MCF 10A (cell line): ENCODE results near the gene NOTO. TPM values are rescaled to one million over a fixed set of nuclear protein-coding genes. Genes with fewer than 3 reads are reported as not detected.

ENCODE experiments used
- BruUV-seq: library from RNA; stranded (reverse); fragments of 400-500 nt; replicated peaks from 2 replicates; lab custom pipeline; 2021; lab: Mats Ljungman, UMichigan
- CTCF ChIA-PET: fragments of 300-600 bp; sonication (Branson Sonifier 250); formaldehyde crosslinking; extraction: SDS; loops from one replicate; lab custom pipeline; 2021; ENCODE audit warnings: antibody characterized with exemption, inconsistent platforms; lab: Yijun Ruan, JAX
- POLR2A ChIA-PET: fragments of 300-600, 350-650 bp; sonication (Branson Sonifier 250); formaldehyde crosslinking; extraction: SDS; loops from one replicate; lab custom pipeline; 2020; ENCODE audit warnings: antibody characterized with exemption, inconsistent platforms; lab: Yijun Ruan, JAX
- DNase-seq: peaks from one replicate; pipeline ENCODE4 v3.0.0-alpha.2; 2018; ENCODE audit not compliant: unreplicated experiment
- H3K27ac Mint-ChIP-seq: one replicate; pipeline ENCODE4 v1.8.0; 2022; ENCODE audit warnings: mild to moderate bottlenecking, low read depth, mixed read lengths; ENCODE audit not compliant: unreplicated experiment
- H3K27me3 Mint-ChIP-seq: one replicate; pipeline ENCODE4 v1.8.0; 2022; ENCODE audit warnings: mixed read lengths; ENCODE audit not compliant: insufficient read depth, unreplicated experiment
- H3K36me3 Mint-ChIP-seq: one replicate; pipeline ENCODE4 v1.8.0; 2022; ENCODE audit warnings: mild to moderate bottlenecking, moderate library complexity, mixed read lengths; ENCODE audit not compliant: insufficient read depth, unreplicated experiment
- H3K4me1 Mint-ChIP-seq: one replicate; pipeline ENCODE4 v1.8.0; 2022; ENCODE audit warnings: mixed read lengths; ENCODE audit not compliant: insufficient read depth, unreplicated experiment
- H3K4me3 Mint-ChIP-seq: one replicate; pipeline ENCODE4 v1.8.0; 2022; ENCODE audit warnings: mild to moderate bottlenecking, moderate library complexity, mixed read lengths; ENCODE audit not compliant: unreplicated experiment
- H3K9me3 Mint-ChIP-seq: one replicate; pipeline ENCODE4 v1.8.0; 2022; ENCODE audit warnings: mixed read lengths; ENCODE audit not compliant: unreplicated experiment
- CTCF ChIP-seq: fragments of 200-600 bp; IDR thresholded peaks from one replicate; pipeline ENCODE4 v1.8.0; 2022; ENCODE audit warnings: antibody characterized with exemption, mild to moderate bottlenecking; ENCODE audit not compliant: unreplicated experiment
- intact Hi-C: fragments of 100-400 bp; cut with micrococcal nuclease; formaldehyde crosslinking; loops from 2 replicates; pipeline ENCODE4 v1.14.1; 2022
- total RNA-seq: library from RNA; stranded (reverse); gene quantifications from 2 replicates; pipeline ENCODE4 v1.2.3, GENCODE V29; 2022

NOTO gene
- total RNA-seq, 1 experiment from 2014 or later = not detected

GRCh38 chr2:73203055-73203681 is 794 bp downstream of the NOTO start:
- H3K4me1 Mint-ChIP-seq = no peaks in the 10 kb centered on the region
- no peak overlapping the region for H3K27ac Mint-ChIP-seq
- no peaks in the 10 kb centered on the region for H3K27me3 Mint-ChIP-seq
- CTCF ChIA-PET = interaction anchor here (0.8 kb wide), 1 partner anchor 10 kb away, joined by 3 read pairs; no protein-coding TSS in a partner anchor
- intact Hi-C loops = no loop called here
- TF ChIP-seq CTCF = no peak
- no TSS peak for BruUV-seq
- H3K4me3 Mint-ChIP-seq = no peak overlapping the region
- no peaks in the 10 kb centered on the region for H3K9me3 Mint-ChIP-seq
- no peaks in the 10 kb centered on the region for H3K36me3 Mint-ChIP-seq
- POLR2A ChIA-PET = no interaction called here
- DNase-seq = no peak

- intact Hi-C loops = no loop called here
- TF ChIP-seq CTCF = no peak
- CTCF ChIA-PET = interaction anchor here (0.7 to 2.7 kb wide), 3 partner anchors 29 to 174 kb away, joined by 3 to 18 read pairs (median 3); no protein-coding TSS in a partner anchor
- H3K9me3 Mint-ChIP-seq = no peaks in the 10 kb centered on the region
- no peak for DNase-seq
- no peaks in the 10 kb centered on the region for H3K27me3 Mint-ChIP-seq
- no peak overlapping the region for H3K4me3 Mint-ChIP-seq
- H3K36me3 Mint-ChIP-seq = no peaks in the 10 kb centered on the region
- H3K4me1 Mint-ChIP-seq = no peaks in the 10 kb centered on the region
- POLR2A ChIA-PET = no interaction called here
- no TSS peak for BruUV-seq
- H3K27ac Mint-ChIP-seq = no peak overlapping the region
Measured at GRCh38 chr2:73205611-73206010, 3.2 kb downstream of the NOTO start.

DNA sequence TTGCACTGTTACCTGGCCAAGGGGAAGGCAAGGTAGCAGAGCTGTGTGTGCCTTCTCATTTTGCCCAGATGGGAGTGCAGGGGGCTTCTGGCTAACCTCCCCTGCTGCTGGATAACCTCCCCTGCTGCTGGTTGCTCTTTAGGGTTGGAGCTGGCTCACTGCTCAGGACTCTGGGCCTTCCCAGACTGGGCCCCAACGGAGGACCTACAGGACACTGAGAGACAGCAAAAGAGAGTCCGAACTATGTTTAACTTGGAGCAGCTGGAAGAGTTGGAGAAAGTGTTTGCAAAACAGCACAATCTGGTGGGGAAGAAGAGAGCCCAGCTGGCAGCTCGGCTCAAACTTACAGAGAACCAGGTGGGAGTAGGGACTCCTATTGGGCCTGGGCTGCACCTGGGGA is 5.9 kb downstream of the NOTO start:
- BruUV-seq = no TSS peak
- Mint-ChIP-seq H3K27ac (no peak overlapping the region), H3K36me3 (no peaks in the 10 kb centered on the region), H3K4me1 (no peaks in the 10 kb centered on the region), H3K4me3 (no peak overlapping the region), H3K27me3 (no peaks in the 10 kb centered on the region), H3K9me3 (no peaks in the 10 kb centered on the region)
- no peak for DNase-seq
- intact Hi-C loops = no loop called here
- ChIA-PET CTCF (interaction anchor here (0.8 to 3.0 kb wide), 2 partner anchors 30 to 123 kb away, joined by 3 to 10 read pairs; no protein-coding TSS in a partner anchor), POLR2A (no interaction called here)
- TF ChIP-seq CTCF = no peak

DNA sequence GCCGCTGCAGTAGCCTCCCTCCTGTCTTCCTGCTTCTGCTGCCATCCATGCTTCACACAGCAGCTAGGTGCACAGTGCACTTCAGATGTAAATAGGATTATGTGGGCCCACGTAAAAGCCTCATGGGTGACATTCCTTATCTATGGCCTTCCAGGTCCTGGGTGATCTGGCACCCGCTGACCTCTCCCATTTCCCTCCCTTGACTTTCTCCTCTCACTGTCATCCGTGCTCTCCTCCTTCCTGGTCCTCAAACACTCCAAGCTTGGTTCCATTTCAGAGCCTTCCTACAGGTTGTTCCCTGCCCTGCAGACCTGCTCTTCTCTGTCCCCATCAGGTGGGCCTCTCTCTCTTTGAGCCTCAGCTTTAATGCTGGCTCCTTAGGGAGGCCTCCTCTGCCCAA is 7.6 kb downstream of the NOTO start:
- intact Hi-C loops = loop anchor here (5.0 kb wide), 1 partner anchor 123 kb away; no protein-coding TSS in a partner anchor
- Mint-ChIP-seq H3K4me3 (no peak overlapping the region), H3K4me1 (peaks cover 10% of the 10 kb centered on the region), H3K36me3 (peaks cover 6% of the 10 kb centered on the region), H3K9me3 (no peaks in the 10 kb centered on the region), H3K27me3 (no peaks in the 10 kb centered on the region), H3K27ac (no peak overlapping the region)
- ChIA-PET POLR2A (interaction anchor here (1.4 kb wide), 1 partner anchor 23 kb away, joined by 3 read pairs; the partner anchor contains the start of gene PRADC1), CTCF (interaction anchor here (0.8 to 3.9 kb wide), 5 partner anchors 30 to 125 kb away, joined by 3 to 25 read pairs (median 4); partner anchors contain the start of gene RAB11FIP5)
- no peak for TF ChIP-seq CTCF
- DNase-seq = no peak
- no TSS peak for BruUV-seq
